H1 (cell line): ENCODE measurements around the gene SYT17.

ENCODE experiments used
- CHD7 ChIP-seq: fragments of 300-600 bp; sonication (generic); IDR thresholded peaks from 2 replicates; pipeline ENCODE4 v1.7.1; 2012; ENCODE audit warnings: low read length, moderate library complexity, mild to moderate bottlenecking, inconsistent platforms; ENCODE audit not compliant: insufficient replicate concordance
- CTCF ChIP-seq, 3 experiments: IDR thresholded peaks; 1 replicate in 2 of 3; 2 replicates in 1 of 3; pipeline versions ENCODE4 v1.5.1 to v1.6.1; 2011; ENCODE audit warnings: low read length in 3 of 3, mild to moderate bottlenecking in 3 of 3, inconsistent platforms in 2 of 3, low read depth in 1 of 3, moderate library complexity in 1 of 3; ENCODE audit not compliant: insufficient read depth in 1 of 3; ENCODE audit errors: control extremely low read depth in 1 of 3
- EZH2 ChIP-seq: fragments of 200-600 bp; sonication (generic); IDR thresholded peaks from 2 replicates; pipeline ENCODE4 v1.7.1; 2012; ENCODE audit warnings: low read depth, mild to moderate bottlenecking, moderate library complexity, low read length, inconsistent platforms; ENCODE audit not compliant: severe bottlenecking
- GTF2F1 ChIP-seq: IDR thresholded peaks from 2 replicates; pipeline ENCODE4 v1.6.1; 2012; ENCODE audit warnings: low read depth, low read length, improper control_type of control experiment, borderline replicate concordance
- JUN ChIP-seq: IDR thresholded peaks from 2 replicates; pipeline ENCODE4 v1.6.1; 2011; ENCODE audit warnings: low read depth, mild to moderate bottlenecking, improper control_type of control experiment, low read length
- KDM1A ChIP-seq: fragments of 200-600, 300-600 bp; sonication (generic); IDR thresholded peaks from 2 replicates; pipeline ENCODE4 v1.7.1; 2016; ENCODE audit warnings: mild to moderate bottlenecking, low read length, borderline replicate concordance
- MAX ChIP-seq: IDR thresholded peaks from 2 replicates; pipeline ENCODE4 v1.6.1; 2012; ENCODE audit warnings: inconsistent platforms
- NRF1 ChIP-seq: IDR thresholded peaks from 2 replicates; pipeline ENCODE4 v1.6.1; 2011; ENCODE audit warnings: mild to moderate bottlenecking, low read depth, low read length, improper control_type of control experiment
- PHF8 ChIP-seq: fragments of 200-600 bp; sonication (generic); conservative IDR thresholded peaks from 2 replicates; pipeline ENCODE4 v1.7.1; 2012; ENCODE audit warnings: low read depth, mild to moderate bottlenecking, inconsistent platforms, low read length, moderate library complexity
- POLR2A ChIP-seq, 2 experiments: IDR thresholded peaks; 1 replicate in 1 of 2; 2 replicates in 1 of 2; pipeline ENCODE4 v1.6.1; 2011; ENCODE audit warnings: low read depth in 2 of 2, low read length in 2 of 2, mild to moderate bottlenecking in 2 of 2; ENCODE audit errors: control extremely low read depth in 1 of 2
- POLR2AphosphoS5 ChIP-seq: IDR thresholded peaks from 2 replicates; pipeline ENCODE4 v1.6.1; 2011; ENCODE audit warnings: low read depth, low read length
- RAD21 ChIP-seq, 2 experiments: IDR thresholded peaks in 1 of 2; conservative IDR thresholded peaks in 1 of 2; 2 replicates each; pipeline ENCODE4 v1.6.1; 2011; ENCODE audit warnings: low read depth in 2 of 2, low read length in 2 of 2, improper control_type of control experiment in 1 of 2, inconsistent platforms in 1 of 2, mild to moderate bottlenecking in 1 of 2, moderate library complexity in 1 of 2
- TAF1 ChIP-seq: IDR thresholded peaks from 2 replicates; pipeline ENCODE4 v1.6.1; 2011; ENCODE audit warnings: mild to moderate bottlenecking, low read depth, low read length

GRCh38 chr16:19162085-19162484 is 6.0 kb upstream of the SYT17 start:
- TF ChIP-seq GTF2F1, result no peak
- no peak for TF ChIP-seq MAX
- TF ChIP-seq KDM1A, result no peak
- TF ChIP-seq CTCF (IDR thresholded peaks at IDR 0.05; ENCODE audit: control extremely low read depth in 1 of 3, insufficient read depth in 1 of 3, low read depth in 1 of 3, low read length in 3 of 3), result no peak
- TF ChIP-seq CHD7, result no peak
- no peak for TF ChIP-seq TAF1
- TF ChIP-seq POLR2A (IDR thresholded peaks at IDR 0.05; ENCODE audit: control extremely low read depth in 1 of 2, low read depth in 2 of 2, low read length in 2 of 2), result no peak
- TF ChIP-seq EZH2, result no peak
- TF ChIP-seq PHF8, result no peak
- TF ChIP-seq JUN, result no peak
- TF ChIP-seq NRF1, result no peak
- no peak for TF ChIP-seq POLR2AphosphoS5
- no peak for TF ChIP-seq RAD21 (IDR thresholded peaks at IDR 0.05 in 1 of 2, conservative IDR thresholded peaks at IDR 0.05 in 1 of 2; ENCODE audit: low read depth in 2 of 2, low read length in 2 of 2)
